ENCODE measurements around the gene LRRIQ3.

GRCh38 chr1:73979684-73980083 is 218.3 kb downstream of the LRRIQ3 start:
- no peak for TF ChIP-seq POLR2A (IDR thresholded peaks at IDR 0.05)
- no peak for TF ChIP-seq CTCF (IDR thresholded peaks at IDR 0.05)

Measured in testis (tissue), 2 donors.